NT2/D1 (cell line): ENCODE measurements around the gene MAML3.

Experiments
- DNase-seq: peaks from one replicate; pipeline ENCODE4 v3.0.0-alpha.2; 2011; ENCODE audit warnings: low read depth, low spot score
- H3K27me3 ChIP-seq: 2 replicates; pipeline ENCODE4 v1.6.0; 2011; ENCODE audit warnings: mild to moderate bottlenecking; ENCODE audit not compliant: insufficient read length, insufficient read depth
- H3K36me3 ChIP-seq: 2 replicates; pipeline ENCODE4 v1.6.1; 2011; ENCODE audit warnings: mild to moderate bottlenecking, low read length, mixed read lengths; ENCODE audit not compliant: insufficient read depth, insufficient read length
- H3K4me1 ChIP-seq: 2 replicates; pipeline ENCODE4 v1.5.1; 2011; ENCODE audit not compliant: insufficient read depth, insufficient read length
- H3K4me3 ChIP-seq: 2 replicates; pipeline ENCODE4 v1.5.1; 2011; ENCODE audit warnings: low read depth; ENCODE audit not compliant: insufficient read length
- H3K9ac ChIP-seq: 2 replicates; pipeline ENCODE4 v1.6.0; 2011; ENCODE audit warnings: low read depth; ENCODE audit not compliant: insufficient read length
- H3K9me3 ChIP-seq: 2 replicates; pipeline ENCODE4 v1.5.1; 2011; ENCODE audit warnings: mild to moderate bottlenecking, low read length; ENCODE audit not compliant: insufficient read depth
- SUZ12 ChIP-seq: IDR thresholded peaks from 2 replicates; pipeline ENCODE4 v1.6.1; 2011; ENCODE audit not compliant: insufficient read length, insufficient read depth; ENCODE audit errors: extremely low read depth
- YY1 ChIP-seq: IDR thresholded peaks from 2 replicates; pipeline ENCODE4 v1.6.1; 2011; ENCODE audit not compliant: insufficient read length, insufficient read depth
- ZNF274 ChIP-seq: IDR thresholded peaks from 2 replicates; pipeline ENCODE4 v1.6.1; 2011; ENCODE audit warnings: mild to moderate bottlenecking, low read depth, low read length

MAML3 gene

GRCh38 chr4:140153718-140154571, at the start of gene MAML3:
Gene MAML3, minus strand, starts transcription at chr4:140154184. Its CDS starts 857 bp downstream, at chr4:140153327.
- Histone ChIP-seq H3K4me3 (peak within 1 kb of the TSS; percentile 61), H3K9me3 (no peaks in the 10 kb centered on the region), H3K4me1 (no peaks in the 10 kb centered on the region), H3K27me3 (peaks cover 17% of the 10 kb centered on the region), H3K36me3 (no peaks in the 10 kb centered on the region), H3K9ac (peak within 1 kb of the TSS; percentile 71)
- TF ChIP-seq ZNF274 (no peak), SUZ12 (no peak), YY1 (no peak)
- peak; percentile 58 for DNase-seq

GRCh38 chr4:140198942-140199341, 45.0 kb upstream of the MAML3 start:
- H3K9ac ChIP-seq = no peak overlapping the region
- no peaks in the 10 kb centered on the region for H3K36me3 ChIP-seq
- TF ChIP-seq SUZ12 = no peak
- TF ChIP-seq YY1 = no peak
- no peak for TF ChIP-seq ZNF274
- H3K9me3 ChIP-seq = no peaks in the 10 kb centered on the region; the same call in 1 of the 2 replicates
- no peak overlapping the region for H3K4me3 ChIP-seq
- DNase-seq = no peak
- H3K4me1 ChIP-seq = no peaks in the 10 kb centered on the region
- no peaks in the 10 kb centered on the region for H3K27me3 ChIP-seq

GRCh38 chr4:140195806-140196205, 41.8 kb upstream of the MAML3 start:
- Histone ChIP-seq H3K4me1 (no peaks in the 10 kb centered on the region), H3K27me3 (no peaks in the 10 kb centered on the region), H3K4me3 (no peak overlapping the region), H3K9me3 (no peaks in the 10 kb centered on the region), H3K9ac (no peak overlapping the region), H3K36me3 (no peaks in the 10 kb centered on the region)
- DNase-seq = no peak
- TF ChIP-seq SUZ12 = no peak
- no peak for TF ChIP-seq ZNF274
- TF ChIP-seq YY1 = no peak

DNA sequence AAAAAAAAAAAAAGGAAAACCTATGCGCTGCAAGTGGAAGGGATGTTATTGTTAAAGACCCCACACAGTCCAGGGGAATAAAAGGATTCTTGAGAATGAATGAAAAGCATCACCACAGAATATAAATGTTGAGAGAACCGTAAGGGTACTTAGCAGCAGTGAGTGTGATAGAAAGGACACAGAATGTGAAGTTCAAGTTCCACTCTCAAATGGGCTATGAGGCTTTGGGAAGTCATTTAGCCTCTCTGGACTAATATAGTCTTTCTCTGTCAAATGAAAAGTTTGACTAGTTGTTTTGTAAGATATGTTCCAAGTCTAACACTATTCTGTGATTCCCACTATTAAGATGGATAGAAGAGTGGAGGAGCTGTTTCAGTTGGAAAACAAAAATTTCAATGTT, 35.8 kb upstream of the MAML3 start:
- Histone ChIP-seq H3K4me3 (no peak overlapping the region), H3K27me3 (no peaks in the 10 kb centered on the region), H3K9me3 (no peaks in the 10 kb centered on the region), H3K9ac (no peak overlapping the region), H3K4me1 (no peaks in the 10 kb centered on the region), H3K36me3 (no peaks in the 10 kb centered on the region)
- TF ChIP-seq SUZ12 = no peak
- no peak for TF ChIP-seq YY1
- no peak for TF ChIP-seq ZNF274
- no peak for DNase-seq

- no peak for TF ChIP-seq SUZ12
- TF ChIP-seq ZNF274 = no peak
- TF ChIP-seq YY1 = no peak
- Histone ChIP-seq H3K4me1 (no peaks in the 10 kb centered on the region), H3K27me3 (no peaks in the 10 kb centered on the region), H3K9me3 (no peaks in the 10 kb centered on the region), H3K4me3 (no peak overlapping the region), H3K9ac (no peak overlapping the region), H3K36me3 (no peaks in the 10 kb centered on the region)
- no peak for DNase-seq
Observed at GRCh38 chr4:140188975-140189374, 35.0 kb upstream of the MAML3 start.

DNA sequence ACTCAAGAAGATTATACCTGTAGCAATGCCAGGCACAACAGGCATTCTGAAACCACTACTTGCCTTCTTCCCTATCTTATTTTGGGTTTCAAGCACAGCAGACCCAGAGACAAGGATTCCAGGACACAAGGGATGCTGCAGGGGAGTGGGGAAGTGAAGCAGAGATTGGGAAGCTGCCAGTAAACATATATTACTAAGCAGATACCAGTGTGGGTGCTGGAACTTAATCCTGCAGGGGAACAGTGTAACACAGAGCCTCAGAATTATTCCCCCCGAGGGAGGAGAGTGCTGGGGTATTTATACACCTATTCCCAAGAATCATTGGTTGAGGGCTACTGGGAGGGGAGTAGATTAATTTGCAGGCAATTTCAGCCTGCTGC, 33.3 kb upstream of the MAML3 start:
- no peaks in the 10 kb centered on the region for H3K9me3 ChIP-seq
- TF ChIP-seq ZNF274 (no peak), SUZ12 (no peak), YY1 (no peak)
- H3K9ac ChIP-seq = no peak overlapping the region
- H3K4me1 ChIP-seq = no peaks in the 10 kb centered on the region
- no peaks in the 10 kb centered on the region for H3K27me3 ChIP-seq
- H3K36me3 ChIP-seq = no peaks in the 10 kb centered on the region
- no peak for DNase-seq
- H3K4me3 ChIP-seq = no peak overlapping the region

DNA sequence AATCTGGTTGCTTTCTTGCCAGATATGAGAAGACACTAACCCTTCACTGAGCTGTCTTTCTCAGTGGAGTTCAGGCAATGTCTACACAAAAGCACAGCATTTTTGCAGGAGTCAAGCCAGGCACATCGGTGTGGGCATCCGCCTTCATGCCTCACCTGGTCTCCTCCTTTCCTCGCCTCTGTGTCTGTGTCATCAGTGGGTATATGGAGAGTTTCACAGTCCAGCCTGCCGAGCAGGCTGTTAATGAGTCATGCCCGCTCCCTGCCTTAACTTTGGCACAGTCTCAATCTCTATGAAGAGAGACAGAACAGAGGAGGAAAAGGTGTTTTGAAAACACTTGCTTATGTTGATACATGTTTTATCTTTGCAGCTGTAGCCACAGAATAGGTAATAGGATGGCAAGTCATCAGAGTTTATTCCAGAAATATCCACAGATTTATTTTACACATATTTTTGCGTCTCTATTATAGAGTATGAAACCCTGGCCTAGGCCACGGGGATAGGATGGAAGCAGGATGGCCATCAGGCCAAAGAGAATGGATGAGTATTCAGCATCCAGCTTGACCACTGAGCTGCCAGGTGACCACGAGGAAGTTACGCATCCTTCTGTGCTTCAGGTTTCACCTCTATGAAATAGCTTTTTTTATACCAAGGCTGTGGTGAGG, 32.8 kb upstream of the MAML3 start:
- Histone ChIP-seq H3K36me3 (no peaks in the 10 kb centered on the region), H3K9me3 (no peaks in the 10 kb centered on the region), H3K4me3 (no peak overlapping the region), H3K27me3 (no peaks in the 10 kb centered on the region), H3K9ac (no peak overlapping the region), H3K4me1 (no peaks in the 10 kb centered on the region)
- TF ChIP-seq SUZ12 (no peak), ZNF274 (no peak), YY1 (no peak)
- DNase-seq = no peak
